IPS-15b (cell line): Measurements from ENCODE around the gene MPHOSPH10.
"Not testable (repeated sequence)": the region's sequence is repeated elsewhere in the genome, so short reads cannot be mapped to it uniquely, and the experiment has no call there.

Source experiments
- H3K27me3 ChIP-seq: one replicate; pipeline ENCODE4 v1.6.1; 2013; ENCODE audit warnings: low read length; ENCODE audit not compliant: control insufficient read depth, insufficient read depth
- H3K36me3 ChIP-seq: one replicate; pipeline ENCODE4 v1.6.1; 2013; ENCODE audit warnings: low read length; ENCODE audit not compliant: control insufficient read depth, insufficient read depth
- H3K4me1 ChIP-seq: one replicate; pipeline ENCODE4 v1.6.1; 2013; ENCODE audit warnings: mild to moderate bottlenecking, low read length; ENCODE audit not compliant: control insufficient read depth, insufficient read depth
- H3K4me3 ChIP-seq: one replicate; pipeline ENCODE4 v1.5.1; 2013; ENCODE audit warnings: low read depth, low read length
- H3K9ac ChIP-seq: one replicate; pipeline ENCODE4 v1.6.1; 2013; ENCODE audit warnings: low read depth, mild to moderate bottlenecking, low read length
- H3K9me3 ChIP-seq: one replicate; pipeline ENCODE4 v1.6.1; 2013; ENCODE audit warnings: mild to moderate bottlenecking, low read length; ENCODE audit not compliant: control insufficient read depth, insufficient read depth

MPHOSPH10 gene

DNA sequence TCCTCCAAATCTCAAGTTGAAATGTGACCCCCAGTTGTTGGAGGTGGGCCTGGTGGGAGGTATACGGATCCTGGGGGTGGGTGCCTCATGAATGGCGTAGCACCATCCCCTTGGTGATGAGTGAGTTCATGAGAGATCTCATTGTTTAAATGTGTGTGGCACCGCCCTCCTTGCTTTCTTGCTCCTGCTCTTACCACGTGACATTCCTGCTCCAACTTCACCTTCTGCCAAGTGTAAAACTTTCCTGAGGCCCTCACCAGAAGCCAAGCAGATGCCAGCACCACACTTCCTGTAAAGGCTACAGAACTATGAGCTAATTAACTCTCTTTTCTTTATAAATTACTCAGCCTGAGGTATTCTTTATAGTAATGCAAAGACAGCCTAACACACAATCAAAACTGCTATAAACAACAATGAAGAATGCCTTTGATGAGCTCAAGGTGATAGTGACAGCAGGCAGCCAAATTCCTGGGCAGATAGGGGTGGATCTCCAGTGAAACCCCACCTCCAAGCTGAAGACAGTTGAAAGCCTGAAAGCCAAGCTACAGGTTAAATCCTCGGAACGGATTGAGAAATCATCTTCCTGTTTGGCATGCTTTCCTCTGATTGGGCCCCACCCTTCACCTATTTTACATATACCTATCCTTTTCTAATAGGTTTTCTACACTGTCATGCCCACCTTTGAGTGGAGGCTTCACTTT is 27.3 kb upstream of the MPHOSPH10 start:
- no peaks in the 10 kb centered on the region for H3K36me3 ChIP-seq
- no peaks in the 10 kb centered on the region for H3K9me3 ChIP-seq
- peaks cover 9% of the 10 kb centered on the region for H3K4me1 ChIP-seq
- no peak overlapping the region for H3K4me3 ChIP-seq
- no peak overlapping the region for H3K9ac ChIP-seq
- no peaks in the 10 kb centered on the region for H3K27me3 ChIP-seq

DNA sequence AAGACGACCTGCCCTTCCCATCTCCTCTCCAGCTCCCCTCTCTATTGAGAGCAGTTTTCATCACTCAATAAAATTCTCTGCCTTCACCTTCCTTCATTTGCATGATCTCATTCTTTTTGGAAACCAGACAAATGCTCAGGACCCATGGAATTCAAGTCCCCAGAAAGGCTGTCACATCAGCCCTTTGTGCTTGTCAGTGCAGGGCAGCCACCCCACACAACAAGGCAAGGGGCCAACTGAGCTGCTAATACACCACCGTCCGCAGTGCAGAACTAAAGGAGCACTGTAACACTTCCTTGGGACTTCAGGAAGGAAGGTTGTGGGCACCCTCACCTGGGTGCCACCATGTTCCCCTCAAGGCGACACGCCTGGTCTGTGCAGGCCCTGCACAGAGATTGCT is 26.6 kb upstream of the MPHOSPH10 start:
- Histone ChIP-seq H3K27me3 (no peaks in the 10 kb centered on the region), H3K4me1 (peaks cover 9% of the 10 kb centered on the region), H3K9me3 (no peaks in the 10 kb centered on the region), H3K36me3 (no peaks in the 10 kb centered on the region), H3K4me3 (no peak overlapping the region), H3K9ac (no peak overlapping the region)

DNA sequence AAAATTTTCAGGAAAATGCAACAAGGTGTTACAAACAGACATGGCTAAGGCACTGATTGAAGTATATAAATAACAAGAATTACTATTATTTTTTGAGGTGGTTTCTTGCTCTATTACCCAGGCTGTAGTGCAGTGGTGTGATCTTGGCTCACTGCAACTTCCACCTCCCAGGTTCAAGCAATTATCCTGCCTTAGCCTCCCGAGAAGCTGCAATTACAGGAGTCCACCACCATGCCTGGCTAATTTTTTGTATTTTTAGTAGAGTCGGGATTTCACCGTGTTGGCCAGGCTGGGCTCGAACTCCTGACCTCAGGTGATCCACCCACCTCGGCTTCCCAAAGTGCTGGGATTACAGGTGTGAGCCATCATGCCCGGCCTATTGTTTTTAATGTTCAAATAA is 24.0 kb upstream of the MPHOSPH10 start:
- H3K4me1 ChIP-seq = not testable (repeated sequence)

DNA sequence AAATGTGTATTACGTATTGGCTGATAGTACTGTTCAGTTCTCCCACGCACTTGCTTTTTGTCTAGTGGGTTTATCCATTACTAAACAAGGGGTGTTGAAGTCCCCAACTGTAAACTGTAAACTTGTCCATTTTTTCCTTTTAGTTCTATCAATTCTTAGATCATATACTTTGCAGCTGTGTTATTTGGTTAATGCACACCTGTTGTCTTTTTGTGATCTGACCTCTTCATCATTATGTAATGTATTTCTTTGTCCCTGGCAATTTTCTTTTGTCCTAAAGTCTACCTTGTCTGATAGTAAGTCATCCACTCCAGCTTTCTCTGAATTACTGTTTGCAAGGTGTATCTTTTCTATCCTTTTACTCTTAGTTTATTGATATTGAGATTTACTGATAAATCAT is 22.3 kb upstream of the MPHOSPH10 start:
- no peak overlapping the region for H3K4me3 ChIP-seq
- no peaks in the 10 kb centered on the region for H3K9me3 ChIP-seq
- peaks cover 7% of the 10 kb centered on the region for H3K4me1 ChIP-seq
- H3K9ac ChIP-seq = no peak overlapping the region
- no peaks in the 10 kb centered on the region for H3K27me3 ChIP-seq
- H3K36me3 ChIP-seq = no peaks in the 10 kb centered on the region

More for the DNA sequence above, 24.0 kb upstream of the MPHOSPH10 start:
- H3K36me3 ChIP-seq, H3K27me3 ChIP-seq, H3K9ac ChIP-seq, H3K4me3 ChIP-seq, H3K9me3 ChIP-seq: not testable (repeated sequence)

DNA sequence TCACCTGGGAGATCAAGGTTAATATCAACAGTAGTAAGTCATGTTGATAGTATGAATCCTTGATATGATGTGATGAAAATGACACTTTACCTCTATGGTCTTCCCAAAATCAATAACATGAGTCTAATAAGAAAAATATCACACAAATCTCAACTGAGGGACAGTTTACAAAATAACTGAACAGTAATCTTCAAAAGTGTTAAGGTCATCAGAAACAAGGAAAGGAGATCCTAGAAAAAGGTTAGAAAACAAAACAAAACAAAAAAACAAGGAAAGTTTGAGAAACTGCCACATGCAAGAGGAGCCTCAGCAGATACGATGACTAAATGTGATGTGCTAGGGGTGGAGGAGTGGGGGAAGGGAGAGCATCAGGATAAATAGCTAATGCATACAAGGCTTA is 16.6 kb upstream of the MPHOSPH10 start:
- Histone ChIP-seq H3K4me1 (no peaks in the 10 kb centered on the region), H3K9me3 (no peaks in the 10 kb centered on the region), H3K36me3 (peaks cover 7% of the 10 kb centered on the region), H3K27me3 (no peaks in the 10 kb centered on the region), H3K4me3 (no peak overlapping the region), H3K9ac (no peak overlapping the region)

DNA sequence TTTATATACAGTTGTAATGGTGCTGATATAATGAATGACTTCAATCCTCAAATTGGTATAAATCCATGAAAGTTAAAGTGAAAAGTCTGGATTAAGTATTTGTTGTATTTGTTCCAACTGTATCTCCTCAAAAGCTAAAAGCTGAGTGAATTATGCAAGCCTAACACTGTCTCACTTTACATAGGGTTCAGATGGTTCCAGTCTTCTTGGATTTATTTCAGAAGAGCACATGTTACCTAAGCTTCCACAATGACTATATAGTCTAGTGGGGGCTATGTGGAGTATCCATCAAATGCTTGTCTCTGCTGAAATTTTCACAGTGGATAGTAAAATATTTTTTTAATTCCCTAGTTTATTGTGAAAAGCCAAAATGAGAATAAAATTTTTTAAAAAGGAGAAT is 13.4 kb upstream of the MPHOSPH10 start:
- no peaks in the 10 kb centered on the region for H3K9me3 ChIP-seq
- no peak overlapping the region for H3K4me3 ChIP-seq
- no peaks in the 10 kb centered on the region for H3K27me3 ChIP-seq
- H3K4me1 ChIP-seq = no peaks in the 10 kb centered on the region
- no peak overlapping the region for H3K9ac ChIP-seq
- H3K36me3 ChIP-seq = peaks cover 7% of the 10 kb centered on the region

DNA sequence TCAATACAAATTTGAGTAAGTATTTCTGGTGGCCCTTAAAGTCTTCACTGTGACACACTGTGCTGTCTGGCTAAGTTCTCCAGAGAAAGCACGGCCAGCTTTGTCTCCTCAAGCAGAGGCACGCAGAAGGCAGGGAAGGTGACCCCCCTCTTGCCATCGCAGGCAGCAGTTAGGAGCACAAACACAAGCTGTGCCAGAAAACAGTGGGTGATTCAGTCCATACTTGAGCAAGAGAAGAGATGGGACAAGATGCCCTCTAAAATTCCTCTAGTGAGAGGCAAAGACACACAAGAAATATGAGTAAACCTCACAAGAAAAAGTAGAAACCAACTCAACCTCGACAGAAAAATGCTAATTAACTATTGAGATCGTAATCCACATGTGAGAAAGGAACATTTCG is 10.2 kb upstream of the MPHOSPH10 start:
- H3K36me3 ChIP-seq = peaks cover 2% of the 10 kb centered on the region
- H3K9ac ChIP-seq = no peak overlapping the region
- H3K27me3 ChIP-seq = no peaks in the 10 kb centered on the region
- no peak overlapping the region for H3K4me3 ChIP-seq
- H3K9me3 ChIP-seq = no peaks in the 10 kb centered on the region
- no peaks in the 10 kb centered on the region for H3K4me1 ChIP-seq

DNA sequence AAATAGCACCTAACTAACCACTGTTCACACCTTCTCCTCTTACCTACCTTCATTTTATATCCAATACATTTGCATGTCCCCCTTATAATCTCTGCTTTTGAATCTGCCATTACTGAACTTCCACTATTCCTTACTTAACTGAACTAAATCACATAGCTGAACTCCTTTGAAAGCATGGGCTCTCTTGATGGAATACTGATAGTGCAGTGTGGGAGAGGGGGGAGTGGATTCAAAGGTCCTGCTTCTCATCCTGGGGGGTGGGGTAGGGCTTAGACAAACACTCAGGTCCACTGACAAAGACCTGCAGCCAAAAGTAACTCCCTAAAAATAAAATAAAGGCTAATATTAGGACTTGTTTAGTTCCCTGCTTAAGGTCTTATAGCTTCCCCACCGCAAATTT is 9.0 kb upstream of the MPHOSPH10 start:
- H3K4me1 ChIP-seq = no peaks in the 10 kb centered on the region
- H3K9me3 ChIP-seq = no peaks in the 10 kb centered on the region
- H3K36me3 ChIP-seq = peaks cover 2% of the 10 kb centered on the region
- H3K4me3 ChIP-seq = no peak overlapping the region
- no peak overlapping the region for H3K9ac ChIP-seq
- H3K27me3 ChIP-seq = no peaks in the 10 kb centered on the region

DNA sequence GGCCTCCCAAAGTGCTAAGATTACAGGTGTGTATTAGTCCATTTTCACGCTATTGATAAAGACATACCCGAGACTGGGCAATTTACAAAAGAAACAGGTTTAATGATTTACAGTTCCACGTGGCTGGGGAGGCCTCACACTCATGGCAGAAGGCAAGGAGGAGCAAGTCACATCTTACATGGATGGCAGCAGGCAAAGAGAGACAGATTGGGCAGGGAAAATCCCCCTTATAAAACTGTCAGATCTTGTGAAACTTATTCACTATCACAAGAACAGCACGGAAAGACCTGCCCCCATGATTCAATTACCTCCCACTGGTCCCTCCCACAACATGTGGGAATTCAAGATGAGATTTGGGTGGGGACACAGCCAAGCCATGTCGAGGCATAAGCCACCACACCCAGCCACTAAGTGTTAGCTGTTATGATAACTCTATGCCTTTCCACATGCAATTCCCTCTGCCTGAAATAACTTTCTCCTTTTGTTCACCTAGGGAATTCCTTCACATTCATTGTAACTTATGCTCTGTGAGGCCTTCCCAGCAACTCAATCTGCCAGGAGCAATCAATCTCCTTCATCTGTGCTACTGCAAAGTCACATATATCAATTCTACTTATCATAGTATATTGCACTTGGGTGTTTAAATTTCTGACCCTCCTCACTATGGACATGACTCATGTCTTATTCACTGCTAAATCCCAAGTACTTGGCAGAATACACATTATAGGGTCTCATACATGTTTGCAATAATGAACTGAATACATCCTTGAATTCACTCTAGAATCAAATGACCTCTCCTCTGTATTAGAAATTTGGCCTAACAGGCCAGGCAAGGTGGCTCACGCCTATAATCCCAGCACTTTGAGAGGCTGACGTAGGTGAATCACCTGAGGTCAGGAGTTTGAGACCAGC is 7.8 kb upstream of the MPHOSPH10 start:
- Histone ChIP-seq H3K9me3 (no peaks in the 10 kb centered on the region), H3K36me3 (peaks cover 2% of the 10 kb centered on the region), H3K9ac (no peak overlapping the region), H3K4me3 (no peak overlapping the region), H3K4me1 (no peaks in the 10 kb centered on the region), H3K27me3 (no peaks in the 10 kb centered on the region)

DNA sequence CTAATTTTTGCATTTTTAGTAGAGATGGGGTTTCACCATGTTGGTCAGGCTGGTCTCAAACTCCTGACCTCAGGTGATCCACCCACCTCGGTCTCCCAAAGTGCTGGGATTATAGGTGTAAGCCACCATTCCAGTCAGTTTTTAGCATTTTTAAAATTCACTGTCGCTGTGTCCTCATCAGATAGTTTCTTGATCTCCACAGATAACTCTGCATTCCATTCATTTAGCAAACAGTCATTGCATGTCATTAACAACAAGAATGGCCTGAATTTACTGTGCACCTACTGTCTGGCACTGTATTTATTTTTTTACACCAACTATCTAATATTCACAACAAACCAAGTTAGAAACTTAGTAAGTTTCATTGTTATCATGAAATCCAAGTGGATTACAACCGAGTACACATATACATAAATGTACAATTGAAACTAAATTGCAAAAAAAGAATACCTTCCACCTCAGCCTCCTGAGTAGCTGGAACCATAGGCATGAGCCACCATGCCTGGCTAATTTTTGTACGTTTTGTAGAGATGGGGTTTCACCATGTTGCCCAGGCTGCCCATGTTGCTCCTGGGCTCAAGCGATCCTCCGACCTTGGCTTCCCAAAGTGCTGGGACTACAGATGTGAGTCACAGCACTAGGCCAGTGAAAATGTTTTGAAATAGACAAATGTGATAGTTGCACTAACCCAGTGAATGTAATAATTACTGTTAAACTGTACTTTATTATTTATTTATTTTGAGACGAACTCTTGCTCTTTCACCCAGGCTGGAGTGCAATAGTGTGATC is 4.7 kb upstream of the MPHOSPH10 start:
- Histone ChIP-seq H3K27me3 (no peaks in the 10 kb centered on the region), H3K36me3 (no peaks in the 10 kb centered on the region), H3K4me1 (no peaks in the 10 kb centered on the region), H3K9ac (no peak overlapping the region), H3K9me3 (no peaks in the 10 kb centered on the region), H3K4me3 (no peak overlapping the region)

DNA sequence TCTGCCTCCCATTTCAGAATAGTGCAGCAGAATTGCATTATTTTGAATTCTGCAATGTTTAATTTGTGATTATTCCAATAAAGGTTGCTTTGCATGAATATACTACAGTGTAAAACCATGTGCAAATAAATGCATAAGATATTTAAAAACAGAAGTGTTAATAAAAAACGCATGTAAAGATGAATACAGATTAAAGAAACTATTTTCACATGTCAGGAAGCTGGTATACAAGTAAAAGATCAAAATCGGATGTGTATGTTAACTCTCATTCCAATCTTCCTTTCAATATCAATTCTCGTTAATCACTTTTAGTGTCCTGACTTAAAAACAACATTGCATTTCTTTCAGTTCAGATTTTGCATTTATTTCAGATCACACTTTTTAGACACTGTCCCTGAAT is 3.5 kb upstream of the MPHOSPH10 start:
- Histone ChIP-seq H3K27me3 (no peaks in the 10 kb centered on the region), H3K9ac (no peak overlapping the region), H3K4me1 (no peaks in the 10 kb centered on the region), H3K9me3 (no peaks in the 10 kb centered on the region), H3K36me3 (no peaks in the 10 kb centered on the region), H3K4me3 (no peak overlapping the region)
